ENCODE results near the gene FSTL4.

FSTL4 gene

GRCh38 chr5:133259199-133259997 is 352.9 kb downstream of the FSTL4 start:
- DNase-seq (ENCODE audit: low spot score) = peak; percentile 13

- no peak for DNase-seq (ENCODE audit: low spot score)
Measured at GRCh38 chr5:133257977-133258376, 354.4 kb downstream of the FSTL4 start.

- no peak for DNase-seq (ENCODE audit: low spot score)
Measured at GRCh38 chr5:133256276-133256675, 356.1 kb downstream of the FSTL4 start.

GRCh38 chr5:133254803-133255202 is 357.5 kb downstream of the FSTL4 start:
- DNase-seq (ENCODE audit: low spot score) = no peak

- no peak for DNase-seq (ENCODE audit: low spot score)
Measured at GRCh38 chr5:133253671-133254070, 358.7 kb downstream of the FSTL4 start.

- no peak for DNase-seq (ENCODE audit: low spot score)
Measured at GRCh38 chr5:133253070-133253469, 359.3 kb downstream of the FSTL4 start.

- DNase-seq (ENCODE audit: low spot score) = no peak
Measured at GRCh38 chr5:133252133-133252480, 360.2 kb downstream of the FSTL4 start.

GRCh38 chr5:133251296-133252132 is 360.8 kb downstream of the FSTL4 start:
- no peak for DNase-seq (ENCODE audit: low spot score)

GRCh38 chr5:133250527-133250926 is 361.8 kb downstream of the FSTL4 start:
- no peak for DNase-seq (ENCODE audit: low spot score)

- no peak for DNase-seq (ENCODE audit: low spot score)
Measured at GRCh38 chr5:133249593-133249992, 362.7 kb downstream of the FSTL4 start.

- DNase-seq (ENCODE audit: low spot score) = no peak
Measured at GRCh38 chr5:133247881-133248624, 364.3 kb downstream of the FSTL4 start.

- DNase-seq (ENCODE audit: low spot score) = no peak
Measured at GRCh38 chr5:133247151-133247709, 365.1 kb downstream of the FSTL4 start.

- no peak for DNase-seq (ENCODE audit: low spot score)
Measured at GRCh38 chr5:133246376-133247150, 365.8 kb downstream of the FSTL4 start.

GRCh38 chr5:133246053-133246370 is 366.3 kb downstream of the FSTL4 start:
- no peak for DNase-seq (ENCODE audit: low spot score)

- DNase-seq (ENCODE audit: low spot score) = no peak
Measured at GRCh38 chr5:133245191-133246052, 366.9 kb downstream of the FSTL4 start.

- DNase-seq (ENCODE audit: low spot score) = no peak
Measured at GRCh38 chr5:133244242-133244641, 368.1 kb downstream of the FSTL4 start.

- DNase-seq (ENCODE audit: low spot score) = no peak
Measured at GRCh38 chr5:133243196-133243595, 369.1 kb downstream of the FSTL4 start.

- DNase-seq (ENCODE audit: low spot score) = no peak
Measured at GRCh38 chr5:133242221-133242835, 370.0 kb downstream of the FSTL4 start.

- no peak for DNase-seq (ENCODE audit: low spot score)
Measured at GRCh38 chr5:133241179-133242092, 370.9 kb downstream of the FSTL4 start.

Data from CD4-positive, alpha-beta T cell treated with Interleukin-6 at 100 ng/mL for 8 hours (primary cell).